ENCODE results near the gene SLC35A5.

SLC35A5 gene

GRCh38 chr3:112627419-112627818, 65.6 kb downstream of the SLC35A5 start:
- Mint-ChIP-seq H3K9me3 (no peaks in the 10 kb centered on the region), H3K36me3 (ENCODE audit: low read depth) (no peaks in the 10 kb centered on the region), H3K4me3 (no peak overlapping the region), H3K27ac (no peak overlapping the region), H3K4me1 (ENCODE audit: low read depth) (peaks cover 5% of the 10 kb centered on the region), H3K27me3 (peaks cover 8% of the 10 kb centered on the region)

- Mint-ChIP-seq H3K9me3 (no peaks in the 10 kb centered on the region), H3K36me3 (ENCODE audit: low read depth) (no peaks in the 10 kb centered on the region), H3K27ac (no peak overlapping the region), H3K27me3 (peaks cover 8% of the 10 kb centered on the region), H3K4me1 (ENCODE audit: low read depth) (peaks cover 5% of the 10 kb centered on the region), H3K4me3 (no peak overlapping the region)
Measured at GRCh38 chr3:112627919-112628466, 66.1 kb downstream of the SLC35A5 start.

- no peak overlapping the region for H3K27ac Mint-ChIP-seq
- peaks cover 5% of the 10 kb centered on the region for H3K4me1 Mint-ChIP-seq (ENCODE audit: low read depth)
- no peak overlapping the region for H3K4me3 Mint-ChIP-seq
- no peaks in the 10 kb centered on the region for H3K27me3 Mint-ChIP-seq
- H3K9me3 Mint-ChIP-seq: no peaks in the 10 kb centered on the region
- no peaks in the 10 kb centered on the region for H3K36me3 Mint-ChIP-seq (ENCODE audit: low read depth)
Measured at GRCh38 chr3:112629425-112629824, 67.6 kb downstream of the SLC35A5 start.

GRCh38 chr3:112631257-112631656, 69.4 kb downstream of the SLC35A5 start:
- no peak overlapping the region for H3K27ac Mint-ChIP-seq
- no peaks in the 10 kb centered on the region for H3K9me3 Mint-ChIP-seq
- H3K4me3 Mint-ChIP-seq: no peak overlapping the region
- H3K27me3 Mint-ChIP-seq: no peaks in the 10 kb centered on the region
- H3K36me3 Mint-ChIP-seq (ENCODE audit: low read depth): no peaks in the 10 kb centered on the region
- H3K4me1 Mint-ChIP-seq (ENCODE audit: low read depth): peaks cover 14% of the 10 kb centered on the region

- Mint-ChIP-seq H3K9me3 (no peaks in the 10 kb centered on the region), H3K36me3 (ENCODE audit: low read depth) (no peaks in the 10 kb centered on the region), H3K27ac (no peak overlapping the region), H3K4me3 (no peak overlapping the region), H3K4me1 (ENCODE audit: low read depth) (peaks cover 14% of the 10 kb centered on the region), H3K27me3 (no peaks in the 10 kb centered on the region)
Measured at GRCh38 chr3:112632596-112632995, 70.8 kb downstream of the SLC35A5 start.

GRCh38 chr3:112633191-112633590, 71.3 kb downstream of the SLC35A5 start:
- H3K4me3 Mint-ChIP-seq: no peak overlapping the region
- H3K27me3 Mint-ChIP-seq: no peaks in the 10 kb centered on the region
- no peak overlapping the region for H3K27ac Mint-ChIP-seq
- H3K9me3 Mint-ChIP-seq: no peaks in the 10 kb centered on the region
- peaks cover 14% of the 10 kb centered on the region for H3K4me1 Mint-ChIP-seq (ENCODE audit: low read depth)
- no peaks in the 10 kb centered on the region for H3K36me3 Mint-ChIP-seq (ENCODE audit: low read depth)

GRCh38 chr3:112633757-112634156, 71.9 kb downstream of the SLC35A5 start:
- H3K4me3 Mint-ChIP-seq: no peak overlapping the region
- peaks cover 14% of the 10 kb centered on the region for H3K4me1 Mint-ChIP-seq (ENCODE audit: low read depth)
- H3K9me3 Mint-ChIP-seq: no peaks in the 10 kb centered on the region
- no peaks in the 10 kb centered on the region for H3K27me3 Mint-ChIP-seq
- no peaks in the 10 kb centered on the region for H3K36me3 Mint-ChIP-seq (ENCODE audit: low read depth)
- H3K27ac Mint-ChIP-seq: no peak overlapping the region

GRCh38 chr3:112634786-112635541, 73.1 kb downstream of the SLC35A5 start:
- H3K4me1 Mint-ChIP-seq (ENCODE audit: low read depth): peaks cover 9% of the 10 kb centered on the region
- no peaks in the 10 kb centered on the region for H3K27me3 Mint-ChIP-seq
- H3K27ac Mint-ChIP-seq: no peak overlapping the region
- H3K36me3 Mint-ChIP-seq (ENCODE audit: low read depth): no peaks in the 10 kb centered on the region
- no peaks in the 10 kb centered on the region for H3K9me3 Mint-ChIP-seq
- no peak overlapping the region for H3K4me3 Mint-ChIP-seq
